Uterus (tissue), 4 donors: ENCODE measurements around the gene DCC. TPM values are rescaled to one million over a fixed set of nuclear protein-coding genes. Genes with fewer than 3 reads are reported as not detected.

Experiments
- DNase-seq, 2 donors: peaks; one replicate each; pipeline ENCODE4 v3.0.0-alpha.2; 2019 to 2020
- H3K27ac ChIP-seq, 2 donors: fragments of 200-600 bp; sonication (generic); 1 replicate in 1 of 2; 2 replicates in 1 of 2; pipeline ENCODE4 v1.5.1; 2016 to 2018
- H3K27me3 ChIP-seq, 2 donors: fragments of 200-600 bp; sonication (generic); one replicate each; pipeline ENCODE4 v1.5.1; 2018 to 2019; ENCODE audit warnings: control low read depth in 1 of 2
- H3K36me3 ChIP-seq, 2 donors: fragments of 200-600 bp; sonication (generic); one replicate each; pipeline ENCODE4 v1.5.1; 2019; ENCODE audit warnings: control low read depth in 1 of 2
- H3K4me1 ChIP-seq, 2 donors: fragments of 200-600 bp; sonication (generic); one replicate each; pipeline ENCODE4 v1.5.1; 2018 to 2019; ENCODE audit warnings: control low read depth in 1 of 2
- H3K4me3 ChIP-seq, 2 donors: fragments of 200-600 bp; sonication (generic); 1 replicate in 1 of 2; 2 replicates in 1 of 2; pipeline ENCODE4 v1.5.1; 2018 to 2019; ENCODE audit warnings: mild to moderate bottlenecking in 1 of 2
- H3K9me3 ChIP-seq, 2 donors: fragments of 200-600 bp; sonication (generic); one replicate each; pipeline ENCODE4 v1.5.1; 2019; ENCODE audit warnings: control low read depth in 1 of 2
- CTCF ChIP-seq, 4 experiments: fragments of 200-600 bp in 2 of 4; fragments of 450-650 bp in 2 of 4; sonication (generic) in 2 of 4; IDR thresholded peaks; one replicate each; pipeline ENCODE4 v1.5.1; 2016 to 2019; ENCODE audit warnings: antibody characterized with exemption in 4 of 4, mild to moderate bottlenecking in 2 of 4, moderate library complexity in 1 of 4
- POLR2A ChIP-seq, 2 donors: fragments of 450-650 bp; IDR thresholded peaks; one replicate each; pipeline ENCODE4 v1.6.1; 2016; ENCODE audit warnings: antibody characterized with exemption in 2 of 2, mild to moderate bottlenecking in 1 of 2, moderate library complexity in 1 of 2
- intact Hi-C: fragments of 100-400 bp; cut with DNase I; formaldehyde crosslinking; loops from one replicate; pipeline ENCODE4 v1.15.1; 2023; ENCODE audit warnings: low total_unique reads
- total RNA-seq, 4 donors: library from RNA; depleted of rRNA in 3 of 4; stranded (reverse); fragments of >200 nt in 3 of 4; gene quantifications; one replicate each; pipeline versions ENCODE4 v1.1.0 to v1.2.4, GENCODE V29; 2014 to 2023
- donor health status: DM: yes; HTN: yes; CAD: no.

Gene DCC
- total RNA-seq, 4 donors from 2014 or later, result 0.40 to 3.2 TPM; not detected in 2

GRCh38 chr18:52344881-52345280, 4.9 kb downstream of the DCC start:
- TF ChIP-seq POLR2A (IDR thresholded peaks at IDR 0.05) (no peak), CTCF (IDR thresholded peaks at IDR 0.05) (no peak)
- Histone ChIP-seq H3K36me3 (no peaks in the 10 kb centered on the region), H3K27me3 (peaks cover 0 to 16% of the 10 kb centered on the region in 2 donors), H3K27ac (no peak overlapping the region), H3K4me1 (no peaks in the 10 kb centered on the region), H3K9me3 (no peaks in the 10 kb centered on the region), H3K4me3 (no peak overlapping the region)
- intact Hi-C loops, result no loop called here
- DNase-seq, result no peak

- intact Hi-C loops, result no loop called here
- Histone ChIP-seq H3K27me3 (peaks cover 0 to 10% of the 10 kb centered on the region in 2 donors), H3K4me1 (no peaks in the 10 kb centered on the region), H3K27ac (no peak overlapping the region), H3K36me3 (no peaks in the 10 kb centered on the region), H3K9me3 (no peaks in the 10 kb centered on the region), H3K4me3 (no peak overlapping the region)
- no peak for DNase-seq
- no peak for TF ChIP-seq CTCF (IDR thresholded peaks at IDR 0.05)
- TF ChIP-seq POLR2A (IDR thresholded peaks at IDR 0.05), result no peak
These were observed 5.4 kb downstream of the DCC start for GRCh38 chr18:52345428-52345827.

- no peak overlapping the region for H3K27ac ChIP-seq
- no peaks in the 10 kb centered on the region for H3K9me3 ChIP-seq
- TF ChIP-seq CTCF (IDR thresholded peaks at IDR 0.05) (no peak), POLR2A (IDR thresholded peaks at IDR 0.05) (no peak)
- no peaks in the 10 kb centered on the region for H3K27me3 ChIP-seq
- H3K36me3 ChIP-seq, result no peaks in the 10 kb centered on the region
- H3K4me1 ChIP-seq, result no peaks in the 10 kb centered on the region
- no peak overlapping the region for H3K4me3 ChIP-seq
- no peak for DNase-seq
- intact Hi-C loops, result no loop called here
These were observed 8.2 kb downstream of the DCC start for GRCh38 chr18:52348209-52348608.

GRCh38 chr18:52349498-52349897, 9.5 kb downstream of the DCC start:
- TF ChIP-seq POLR2A (IDR thresholded peaks at IDR 0.05) (no peak), CTCF (IDR thresholded peaks at IDR 0.05) (no peak)
- no peaks in the 10 kb centered on the region for H3K9me3 ChIP-seq
- H3K4me1 ChIP-seq, result no peaks in the 10 kb centered on the region
- DNase-seq, result no peak
- intact Hi-C loops, result no loop called here
- no peaks in the 10 kb centered on the region for H3K27me3 ChIP-seq
- no peak overlapping the region for H3K27ac ChIP-seq
- no peaks in the 10 kb centered on the region for H3K36me3 ChIP-seq
- H3K4me3 ChIP-seq, result no peak overlapping the region

- H3K9me3 ChIP-seq, result no peaks in the 10 kb centered on the region
- H3K4me3 ChIP-seq, result no peak overlapping the region
- TF ChIP-seq CTCF (IDR thresholded peaks at IDR 0.05) (no peak), POLR2A (IDR thresholded peaks at IDR 0.05) (no peak)
- H3K4me1 ChIP-seq, result no peaks in the 10 kb centered on the region
- intact Hi-C loops, result no loop called here
- DNase-seq, result no peak
- no peaks in the 10 kb centered on the region for H3K36me3 ChIP-seq
- H3K27me3 ChIP-seq, result no peaks in the 10 kb centered on the region
- H3K27ac ChIP-seq, result no peak overlapping the region
These were observed 12.9 kb downstream of the DCC start for GRCh38 chr18:52352920-52353319.
